SW480 (cell line): Measurements from ENCODE around the gene CCL27.

Experiments
- DNase-seq: peaks from one replicate; pipeline ENCODE4 v3.0.0-alpha.2; 2016; ENCODE audit warnings: low spot score

Gene CCL27

GRCh38 chr9:34627716-34628655 is 34.5 kb downstream of the CCL27 start:
- no peak for DNase-seq

- DNase-seq = no peak
These were observed 37.3 kb downstream of the CCL27 start for GRCh38 chr9:34625186-34625486.

- no peak for DNase-seq
These were observed 37.8 kb downstream of the CCL27 start for GRCh38 chr9:34624475-34625185.

- DNase-seq = no peak
These were observed 38.9 kb downstream of the CCL27 start for GRCh38 chr9:34623374-34624235.

GRCh38 chr9:34620061-34620994 is 42.1 kb downstream of the CCL27 start, which contains the start of gene DCTN3:
DCTN3 (minus strand) TSS chr9:34620495; CDS start chr9:34620464, 31 bp downstream.
- peak; percentile 92 for DNase-seq

- no peak for DNase-seq
These were observed 47.3 kb downstream of the CCL27 start for GRCh38 chr9:34615132-34615531.

GRCh38 chr9:34612788-34613390 is 49.6 kb downstream of the CCL27 start:
- peak; percentile 80 for DNase-seq
